HEK293T (cell line): ENCODE results near the gene REELD1.

Experiments used
- ARNT ChIP-seq: fragments of 450-650 bp; IDR thresholded peaks from 2 replicates; pipeline ENCODE4 v1.6.1; 2017; ENCODE audit warnings: mild to moderate bottlenecking
- ELF4 ChIP-seq: fragments of 450-650 bp; IDR thresholded peaks from 2 replicates; pipeline ENCODE4 v1.6.1; 2017; ENCODE audit warnings: antibody characterized with exemption
- FOXA1 ChIP-seq: fragments of 450-650 bp; IDR thresholded peaks from 2 replicates; pipeline ENCODE4 v1.6.1; 2016; ENCODE audit warnings: mild to moderate bottlenecking
- FOXK2 ChIP-seq: fragments of 450-650 bp; IDR thresholded peaks from 2 replicates; pipeline ENCODE4 v1.6.1; 2016; ENCODE audit warnings: mild to moderate bottlenecking
- HDGF ChIP-seq: fragments of 450-650 bp; IDR thresholded peaks from 2 replicates; pipeline ENCODE4 v1.6.1; 2017; ENCODE audit warnings: antibody characterized with exemption, borderline replicate concordance
- L3MBTL2 ChIP-seq: fragments of 450-650 bp; conservative IDR thresholded peaks from 2 replicates; pipeline ENCODE4 v1.6.1; 2016; ENCODE audit warnings: mild to moderate bottlenecking
- LEF1 ChIP-seq: fragments of 450-650 bp; IDR thresholded peaks from 2 replicates; pipeline ENCODE4 v1.6.1; 2017; ENCODE audit warnings: mild to moderate bottlenecking, borderline replicate concordance
- PKNOX1 ChIP-seq: fragments of 450-650 bp; IDR thresholded peaks from 2 replicates; pipeline ENCODE4 v1.6.1; 2016
- SP1 ChIP-seq: fragments of 450-650 bp; IDR thresholded peaks from 2 replicates; pipeline ENCODE4 v1.6.1; 2017

- TF ChIP-seq SP1 (no peak), ARNT (no peak), FOXK2 (no peak), ELF4 (no peak), HDGF (no peak), L3MBTL2 (no peak), LEF1 (no peak), FOXA1 (no peak), PKNOX1 (no peak)
Measured at GRCh38 chr4:146190456-146190855, 23.9 kb upstream of the REELD1 start.
